A549 treated with GW870086 at 1 μM for 4 hours (cell line): ENCODE results near the gene FAM83C. TPM values are rescaled to one million over a fixed set of nuclear protein-coding genes. Genes with fewer than 3 reads are reported as not detected.

Source experiments
- total RNA-seq: library from RNA; stranded (reverse); fragments of 200-300 nt; extraction: Qiagen RNA extraction; gene quantifications from 5 replicates; pipeline ENCODE4 v1.2.3, GENCODE V29; 2022; ENCODE audit warnings: low read depth

Gene FAM83C
- total RNA-seq = 0.06 to 0.14 TPM (median 0.08 TPM) in 5 replicates

DNA sequence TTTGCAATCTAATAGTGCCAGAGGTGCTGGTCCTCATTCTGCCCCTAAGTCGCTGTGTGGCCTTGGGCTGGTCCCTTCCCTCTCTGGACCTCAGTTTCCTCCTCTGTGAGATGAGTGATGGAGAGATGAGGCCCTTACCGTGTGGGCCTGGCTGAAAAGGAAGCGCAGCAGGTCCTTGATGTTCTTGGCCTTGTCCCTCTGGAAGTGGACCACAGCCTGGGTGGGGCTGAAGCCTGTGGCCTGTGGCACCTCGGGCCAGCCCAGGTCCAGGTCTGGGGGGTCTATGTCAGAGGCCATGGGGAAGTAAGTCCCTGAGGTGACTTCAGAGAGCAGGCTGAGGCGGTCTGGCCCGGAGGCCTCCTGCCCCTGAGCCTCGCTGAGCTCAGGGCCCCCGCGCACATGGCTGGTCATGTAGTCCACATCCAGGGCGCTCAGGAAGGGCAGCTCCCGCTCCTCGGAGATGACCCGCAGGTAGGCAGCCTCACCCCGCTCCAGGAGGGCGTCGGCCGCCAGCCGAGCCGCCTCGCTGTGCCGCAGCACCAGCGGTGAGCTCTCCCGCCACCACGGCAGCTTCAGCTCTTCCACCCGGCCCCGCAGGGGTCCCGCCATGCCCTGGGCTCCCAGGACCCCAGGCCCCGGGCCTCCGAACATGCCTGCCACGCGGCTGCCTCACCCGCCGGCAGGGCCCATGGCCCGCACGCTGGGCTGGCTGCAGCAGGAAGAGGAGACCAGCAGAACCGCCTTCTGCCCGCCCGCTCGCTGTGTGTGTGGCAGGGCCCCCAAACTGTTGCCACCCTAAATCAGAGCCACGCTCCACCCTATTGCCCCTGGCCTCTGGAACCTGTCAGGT is at the start of gene FAM83C:
Gene FAM83C, minus strand, starts transcription at position 772 of the 850 bp plus-strand sequence. Its CDS starts 121 bp downstream, at position 651.

DNA sequence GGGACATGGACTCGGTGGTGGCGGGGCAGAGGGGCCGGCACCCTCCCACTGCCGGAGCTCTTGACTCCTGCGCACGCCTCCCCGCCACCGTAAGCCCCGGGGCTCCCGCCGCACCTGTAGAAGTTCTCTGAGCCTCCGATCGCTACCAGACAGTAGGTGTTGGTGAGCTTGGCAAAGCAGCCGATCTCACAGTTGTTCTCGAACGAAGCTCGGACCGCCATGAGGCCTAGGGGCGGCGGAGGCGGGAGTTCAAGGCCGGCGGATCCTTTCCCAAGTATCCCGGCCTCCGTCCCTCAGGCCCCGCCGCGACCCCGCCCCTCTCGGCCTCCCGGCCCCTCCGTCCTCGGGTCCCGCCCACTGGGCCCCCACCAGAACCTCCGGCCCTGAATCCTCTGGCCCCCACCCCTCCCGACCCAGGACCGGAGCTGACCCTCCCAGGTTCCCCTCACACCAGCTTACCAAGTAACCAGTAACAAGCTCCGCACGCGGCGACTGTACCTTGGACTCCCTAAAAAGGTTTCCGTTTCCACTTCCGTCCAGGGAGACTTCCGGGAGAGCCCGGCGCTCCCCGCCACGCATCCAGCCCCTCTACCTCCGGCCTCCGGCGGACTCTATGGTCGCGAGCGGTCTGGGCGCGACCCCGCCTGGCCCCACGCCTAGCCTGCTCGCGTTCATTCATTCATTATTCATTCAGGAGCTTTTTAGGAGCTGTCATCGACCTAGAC is 7.8 kb downstream of the FAM83C start, which contains the start of gene EIF6:
Gene EIF6, minus strand, starts transcription at position 506 of the 725 bp plus-strand sequence. Its CDS starts 285 bp downstream, at position 221.

DNA sequence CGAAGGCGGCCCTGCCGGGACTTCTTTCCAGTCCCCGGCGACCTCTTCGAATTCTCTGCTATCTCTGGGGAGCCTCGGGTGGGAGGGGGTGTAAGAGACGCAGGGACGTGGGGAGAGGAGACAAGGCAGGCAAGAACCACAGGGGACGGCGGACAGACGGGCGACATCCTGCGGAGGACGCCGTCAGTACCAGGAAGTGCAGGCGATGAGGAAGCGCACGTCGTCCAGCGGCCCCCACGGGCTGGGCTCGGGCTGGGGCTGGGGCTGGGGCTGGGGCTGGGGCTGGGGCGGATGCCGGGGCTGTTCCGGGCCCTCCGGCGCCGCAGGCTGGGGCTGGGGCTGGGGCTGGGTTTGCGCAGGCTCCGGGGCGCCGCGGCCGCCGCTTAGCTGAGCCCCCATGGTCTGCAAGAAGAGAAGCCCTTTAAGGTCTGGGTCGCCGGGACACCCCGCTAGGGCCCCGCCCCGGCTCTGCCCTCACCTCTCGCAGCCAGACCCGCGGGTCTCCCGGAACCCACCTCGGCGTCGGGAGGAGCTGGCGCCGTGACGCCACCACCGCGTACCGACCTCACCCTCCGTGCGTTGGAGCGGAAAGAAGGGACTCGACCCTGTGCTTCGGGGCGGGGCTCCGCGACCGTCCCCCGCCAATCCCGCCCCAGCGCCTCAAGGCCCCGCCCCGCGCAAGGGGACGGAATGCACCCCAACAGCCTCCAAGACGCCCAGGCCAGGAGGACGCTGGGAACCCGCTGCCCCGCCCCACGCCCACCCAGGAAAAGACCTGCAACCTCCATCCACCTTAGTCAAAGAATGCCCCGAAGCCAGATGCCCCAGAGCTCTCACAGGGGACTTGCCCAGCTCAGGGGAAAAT is 14.5 kb downstream of the FAM83C start, which contains the start of gene MMP24OS:
Gene MMP24OS, minus strand, starts transcription at position 592 of the 865 bp plus-strand sequence. Its CDS starts 193 bp downstream, at position 399.

Other genes with a start within 250 kb of the FAM83C start
- 57.0 to 62.5 TPM (median 60.6 TPM) in 5 replicates for gene TRPC4AP, start 199.6 kb downstream of the FAM83C start, total RNA-seq
- 45.7 to 58.4 TPM (median 54.9 TPM) in 5 replicates for gene EDEM2, start 145.1 kb downstream of the FAM83C start, total RNA-seq
- 106 to 153 TPM (median 145 TPM) in 5 replicates for gene PROCR, start 120.4 kb downstream of the FAM83C start, total RNA-seq
- 23.8 to 34.6 TPM (median 31.0 TPM) in 5 replicates for gene MMP24, start 65.7 kb downstream of the FAM83C start, total RNA-seq
- gene MMP24OS, start 14.3 kb downstream of the FAM83C start, total RNA-seq = 56.9 to 98.0 TPM (median 82.6 TPM) in 5 replicates
- gene EIF6, start 7.7 kb downstream of the FAM83C start, total RNA-seq = 409 to 463 TPM (median 412 TPM) in 5 replicates
- 31.2 to 38.9 TPM (median 33.4 TPM) in 5 replicates for gene UQCC1, start 119.5 kb upstream of the FAM83C start, total RNA-seq
- gene GDF5, start 145.8 kb upstream of the FAM83C start, total RNA-seq = 0.06 TPM in 1 of 5 replicates, not detected in the others
- 20.9 to 29.5 TPM (median 22.8 TPM) in 5 replicates for gene CEP250, start 163.2 kb upstream of the FAM83C start, total RNA-seq
- gene C20orf173, start 237.2 kb upstream of the FAM83C start, total RNA-seq = not detected in 5 replicates
- 217 to 241 TPM (median 235 TPM) in 5 replicates for gene ERGIC3, start 249.7 kb upstream of the FAM83C start, total RNA-seq